Mammary epithelial cell (primary cell): Measurements from ENCODE around the gene CLMP.

Source experiments
- EZH2 ChIP-seq: IDR thresholded peaks from 2 replicates; pipeline ENCODE4 v1.6.1; 2012; ENCODE audit warnings: low read length, inconsistent platforms, borderline replicate concordance
- TF ChIP-seq, protein P1 (sequence below), 2 donors: IDR thresholded peaks in 1 of 2; conservative IDR thresholded peaks in 1 of 2; 2 replicates each; pipeline ENCODE4 v1.5.1; 2011 to 2012; ENCODE audit warnings: inconsistent platforms in 2 of 2, low read length in 2 of 2, mild to moderate bottlenecking in 2 of 2, control low read depth in 1 of 2, low read depth in 1 of 2; ENCODE audit not compliant: insufficient read depth in 1 of 2; ENCODE audit errors: extremely low read depth in 1 of 2

DNA sequence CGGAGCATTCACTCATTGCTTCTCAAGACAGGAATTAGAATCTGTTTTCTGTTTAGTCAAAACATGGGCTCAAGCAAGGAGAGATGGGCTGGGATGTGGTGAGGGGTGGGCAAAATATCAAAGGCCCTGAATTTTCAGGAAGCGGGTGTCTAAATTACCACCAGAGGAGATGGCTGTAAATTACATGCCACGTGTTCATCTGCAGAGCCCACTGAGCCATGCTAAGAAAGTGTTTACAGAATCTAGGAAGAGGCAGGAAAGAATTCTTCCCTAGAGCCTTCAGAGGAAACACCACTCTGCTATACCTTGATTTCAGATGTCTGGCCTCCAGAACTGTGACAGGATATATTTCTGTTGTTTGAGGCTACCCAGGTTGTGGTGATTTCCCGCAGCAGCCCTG, 46.1 kb downstream of the CLMP start:
- TF ChIP-seq, protein P1, sequence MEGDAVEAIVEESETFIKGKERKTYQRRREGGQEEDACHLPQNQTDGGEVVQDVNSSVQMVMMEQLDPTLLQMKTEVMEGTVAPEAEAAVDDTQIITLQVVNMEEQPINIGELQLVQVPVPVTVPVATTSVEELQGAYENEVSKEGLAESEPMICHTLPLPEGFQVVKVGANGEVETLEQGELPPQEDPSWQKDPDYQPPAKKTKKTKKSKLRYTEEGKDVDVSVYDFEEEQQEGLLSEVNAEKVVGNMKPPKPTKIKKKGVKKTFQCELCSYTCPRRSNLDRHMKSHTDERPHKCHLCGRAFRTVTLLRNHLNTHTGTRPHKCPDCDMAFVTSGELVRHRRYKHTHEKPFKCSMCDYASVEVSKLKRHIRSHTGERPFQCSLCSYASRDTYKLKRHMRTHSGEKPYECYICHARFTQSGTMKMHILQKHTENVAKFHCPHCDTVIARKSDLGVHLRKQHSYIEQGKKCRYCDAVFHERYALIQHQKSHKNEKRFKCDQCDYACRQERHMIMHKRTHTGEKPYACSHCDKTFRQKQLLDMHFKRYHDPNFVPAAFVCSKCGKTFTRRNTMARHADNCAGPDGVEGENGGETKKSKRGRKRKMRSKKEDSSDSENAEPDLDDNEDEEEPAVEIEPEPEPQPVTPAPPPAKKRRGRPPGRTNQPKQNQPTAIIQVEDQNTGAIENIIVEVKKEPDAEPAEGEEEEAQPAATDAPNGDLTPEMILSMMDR (conservative IDR thresholded peaks at IDR 0.05 in 1 of 2, IDR thresholded peaks at IDR 0.05 in 1 of 2; ENCODE audit: extremely low read depth in 1 of 2, insufficient read depth in 1 of 2, low read depth in 1 of 2, low read length in 2 of 2): no peak
- TF ChIP-seq EZH2: no peak
